Activated naive CD8-positive, alpha-beta T cell (primary cell): ENCODE results near the gene TLR2.
"Not testable (repeated sequence)": the region's sequence is repeated elsewhere in the genome, so short reads cannot be mapped to it uniquely, and the experiment has no call there.

Source experiments
- H3K27ac Mint-ChIP-seq: one replicate; pipeline ENCODE4 v1.8.0; 2021; ENCODE audit warnings: mixed read lengths
- H3K27me3 Mint-ChIP-seq: one replicate; pipeline ENCODE4 v1.8.0; 2021; ENCODE audit warnings: mixed read lengths
- H3K36me3 Mint-ChIP-seq: one replicate; pipeline ENCODE4 v1.8.0; 2021; ENCODE audit warnings: mixed read lengths
- H3K4me1 Mint-ChIP-seq: one replicate; pipeline ENCODE4 v1.8.0; 2021; ENCODE audit warnings: low read depth, mixed read lengths
- H3K4me3 Mint-ChIP-seq: one replicate; pipeline ENCODE4 v1.8.0; 2021; ENCODE audit warnings: mild to moderate bottlenecking, mixed read lengths
- H3K9me3 Mint-ChIP-seq: one replicate; pipeline ENCODE4 v1.8.0; 2021; ENCODE audit warnings: low read depth, mixed read lengths

TLR2 gene

GRCh38 chr4:153651116-153651515 is 33.0 kb upstream of the TLR2 start:
- no peaks in the 10 kb centered on the region for H3K36me3 Mint-ChIP-seq
- no peaks in the 10 kb centered on the region for H3K9me3 Mint-ChIP-seq
- peak overlapping the region; percentile 11 for H3K4me3 Mint-ChIP-seq
- peak overlapping the region; percentile 28 for H3K27ac Mint-ChIP-seq
- H3K27me3 Mint-ChIP-seq = no peaks in the 10 kb centered on the region
- peaks cover 20% of the 10 kb centered on the region for H3K4me1 Mint-ChIP-seq

- Mint-ChIP-seq H3K4me3 (peak overlapping the region; percentile 11), H3K9me3 (no peaks in the 10 kb centered on the region), H3K27me3 (no peaks in the 10 kb centered on the region), H3K4me1 (peaks cover 20% of the 10 kb centered on the region), H3K27ac (peak overlapping the region; percentile 28), H3K36me3 (no peaks in the 10 kb centered on the region)
These were observed 32.5 kb upstream of the TLR2 start for GRCh38 chr4:153651587-153651986.

DNA sequence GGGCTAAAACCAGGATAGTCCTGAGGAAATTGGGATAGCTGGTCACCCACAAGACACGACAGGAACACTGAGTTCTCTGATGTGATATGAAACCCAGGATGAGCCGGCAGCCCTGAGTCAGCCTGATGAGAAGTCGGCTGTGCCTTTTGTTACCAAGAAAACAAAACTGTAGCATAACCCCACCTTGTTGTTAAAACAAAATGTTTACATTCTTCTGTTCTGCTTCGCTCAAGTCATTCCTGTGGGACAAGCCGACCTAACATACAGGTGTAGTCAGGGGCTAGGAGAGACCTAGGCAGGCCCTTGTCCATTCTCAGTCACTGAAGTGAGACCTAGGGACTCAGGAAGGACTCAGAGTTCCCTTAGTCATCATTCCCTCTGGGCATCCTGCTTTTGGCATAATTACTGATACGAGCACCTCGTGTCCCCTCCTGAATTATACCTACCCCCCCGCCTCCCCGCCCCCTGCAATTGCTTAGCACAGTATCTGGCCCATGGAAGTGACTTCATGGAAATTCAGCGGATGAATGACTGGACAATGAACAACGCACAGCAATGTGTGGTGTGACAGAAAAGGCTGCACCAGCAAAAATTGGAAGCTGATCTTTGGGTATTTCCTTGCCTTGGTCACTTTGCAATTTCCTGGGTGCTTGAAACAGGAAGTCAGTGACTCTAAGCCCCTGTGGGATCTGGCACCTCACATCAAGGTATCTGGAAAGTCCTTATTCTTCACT is 31.9 kb upstream of the TLR2 start:
- peak overlapping the region; percentile 8 for H3K27ac Mint-ChIP-seq
- H3K9me3 Mint-ChIP-seq = no peaks in the 10 kb centered on the region
- H3K36me3 Mint-ChIP-seq = no peaks in the 10 kb centered on the region
- no peak overlapping the region for H3K4me3 Mint-ChIP-seq
- H3K4me1 Mint-ChIP-seq = peaks cover 20% of the 10 kb centered on the region
- H3K27me3 Mint-ChIP-seq = no peaks in the 10 kb centered on the region

GRCh38 chr4:153655002-153655541 is 29.0 kb upstream of the TLR2 start:
- H3K27ac Mint-ChIP-seq = no peak overlapping the region
- H3K36me3 Mint-ChIP-seq = no peaks in the 10 kb centered on the region
- H3K4me3 Mint-ChIP-seq = no peak overlapping the region
- H3K4me1 Mint-ChIP-seq = peaks cover 20% of the 10 kb centered on the region
- peaks cover 3% of the 10 kb centered on the region for H3K27me3 Mint-ChIP-seq
- H3K9me3 Mint-ChIP-seq = no peaks in the 10 kb centered on the region

DNA sequence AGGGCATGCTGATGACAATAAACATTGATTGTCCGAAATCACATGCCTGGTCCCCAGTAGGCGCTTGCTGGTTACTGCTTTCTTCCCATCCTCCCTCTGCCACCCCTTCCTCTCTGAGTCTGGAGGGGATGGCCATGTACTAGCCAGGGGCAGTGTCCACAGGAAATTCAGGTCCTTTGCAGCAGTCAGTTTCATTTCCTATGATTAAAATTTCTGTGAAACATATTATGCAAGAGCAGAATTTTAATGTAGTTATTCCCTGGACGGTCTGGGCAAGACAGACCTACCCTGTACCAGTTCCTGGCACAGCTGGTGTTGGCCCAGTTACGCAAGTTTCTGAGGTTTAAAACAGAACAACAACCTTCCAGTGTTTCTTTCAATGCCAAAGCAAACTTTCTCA is 28.2 kb upstream of the TLR2 start:
- H3K27ac Mint-ChIP-seq = peak overlapping the region; percentile 11
- H3K4me3 Mint-ChIP-seq = no peak overlapping the region
- H3K27me3 Mint-ChIP-seq = peaks cover 3% of the 10 kb centered on the region
- H3K36me3 Mint-ChIP-seq = no peaks in the 10 kb centered on the region
- peaks cover 20% of the 10 kb centered on the region for H3K4me1 Mint-ChIP-seq
- no peaks in the 10 kb centered on the region for H3K9me3 Mint-ChIP-seq

DNA sequence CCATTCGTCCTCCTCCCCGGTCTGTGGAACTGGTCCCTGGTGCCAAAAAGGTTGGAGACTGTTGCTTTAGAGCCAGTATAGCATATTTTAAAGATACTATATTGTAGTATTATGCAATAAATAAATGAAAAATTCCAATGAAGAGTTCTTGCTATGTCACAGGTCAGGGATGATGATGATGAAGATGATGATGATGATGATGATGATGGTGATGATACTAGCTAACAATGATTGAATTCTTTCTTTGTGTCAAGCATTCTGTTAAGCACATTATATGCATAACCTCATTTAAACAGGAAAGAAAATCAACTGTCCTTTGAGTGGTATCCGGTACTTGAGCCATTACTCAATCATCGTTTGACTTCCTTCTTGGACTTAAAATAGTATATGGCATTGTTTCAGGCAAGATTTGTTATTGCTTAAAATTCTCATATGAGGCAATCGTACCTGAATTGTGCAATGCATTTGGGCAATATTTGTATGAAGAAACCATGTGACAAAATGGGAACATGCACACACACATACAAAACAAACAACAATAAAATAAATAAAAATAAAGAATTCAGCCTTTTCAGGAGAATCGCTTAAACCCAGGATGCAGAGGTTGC is 22.8 kb upstream of the TLR2 start:
- H3K4me3 Mint-ChIP-seq = no peak overlapping the region
- no peak overlapping the region for H3K27ac Mint-ChIP-seq
- H3K9me3 Mint-ChIP-seq = peaks cover 11% of the 10 kb centered on the region
- H3K36me3 Mint-ChIP-seq = peaks cover 5% of the 10 kb centered on the region
- peaks cover 3% of the 10 kb centered on the region for H3K27me3 Mint-ChIP-seq
- H3K4me1 Mint-ChIP-seq = no peaks in the 10 kb centered on the region

DNA sequence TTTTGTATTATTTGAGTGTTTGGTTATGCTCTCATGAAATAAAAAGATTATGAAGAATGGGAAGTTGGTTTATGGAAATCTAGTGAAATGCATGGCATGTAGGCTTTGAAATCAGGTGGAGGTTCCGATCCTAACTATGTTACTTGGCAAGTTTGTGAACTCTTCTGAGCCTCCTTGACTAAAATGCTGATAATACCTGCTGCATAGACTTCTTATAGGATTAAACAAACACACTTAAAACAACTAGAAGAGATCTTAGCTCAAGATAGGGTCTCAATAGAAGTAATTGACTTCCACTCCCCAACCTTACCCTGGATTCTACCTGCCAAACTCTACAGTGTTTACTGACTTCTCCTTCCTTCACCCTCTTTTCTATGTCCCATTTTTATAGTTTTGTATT is 22.2 kb upstream of the TLR2 start:
- Mint-ChIP-seq H3K4me3 (no peak overlapping the region), H3K27ac (no peak overlapping the region), H3K4me1 (no peaks in the 10 kb centered on the region), H3K9me3 (peaks cover 11% of the 10 kb centered on the region), H3K27me3 (peaks cover 3% of the 10 kb centered on the region), H3K36me3 (peaks cover 5% of the 10 kb centered on the region)

DNA sequence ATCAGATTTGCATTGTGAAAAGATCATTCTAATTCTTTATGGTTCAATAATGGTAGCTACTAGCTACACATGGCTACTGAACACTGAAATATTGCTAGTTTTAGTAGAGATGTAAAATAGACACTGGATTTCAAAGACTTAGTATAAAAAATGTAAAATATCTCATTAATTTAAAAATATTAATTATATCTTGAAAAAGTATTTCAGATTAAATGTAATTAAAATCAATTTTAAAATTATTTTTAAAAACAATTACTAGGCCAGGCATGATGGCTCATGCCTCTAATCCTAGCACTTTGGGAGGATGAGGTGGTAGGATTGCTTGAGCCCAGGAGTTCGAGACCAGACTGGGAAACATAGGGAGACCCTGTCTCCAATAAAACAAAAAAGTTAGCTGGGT is 20.4 kb upstream of the TLR2 start:
- Mint-ChIP-seq H3K4me3 (no peak overlapping the region), H3K27me3 (no peaks in the 10 kb centered on the region), H3K9me3 (peaks cover 11% of the 10 kb centered on the region), H3K4me1 (no peaks in the 10 kb centered on the region), H3K36me3 (peaks cover 5% of the 10 kb centered on the region), H3K27ac (no peak overlapping the region)

DNA sequence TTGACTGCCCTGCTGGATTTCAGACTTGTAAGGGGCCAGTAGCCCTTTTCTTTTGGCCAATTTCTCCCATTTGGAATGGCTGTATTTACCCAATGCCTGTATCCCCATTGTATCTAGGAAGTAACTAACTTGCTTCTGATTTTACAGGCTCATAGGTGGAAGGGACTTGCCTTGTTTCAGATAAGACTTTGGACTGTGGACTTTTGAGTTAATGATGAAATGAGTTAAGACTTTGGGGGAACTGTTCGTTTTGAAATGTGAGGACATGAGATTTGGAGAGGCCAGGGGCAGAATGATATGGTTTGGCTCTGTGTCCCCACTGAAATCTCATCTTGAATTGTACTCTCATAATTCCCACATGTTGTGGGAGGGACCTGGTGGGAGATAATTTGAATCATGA is 17.6 kb upstream of the TLR2 start:
- not testable (repeated sequence) for H3K36me3 Mint-ChIP-seq
- peaks cover 11% of the 10 kb centered on the region for H3K9me3 Mint-ChIP-seq

DNA sequence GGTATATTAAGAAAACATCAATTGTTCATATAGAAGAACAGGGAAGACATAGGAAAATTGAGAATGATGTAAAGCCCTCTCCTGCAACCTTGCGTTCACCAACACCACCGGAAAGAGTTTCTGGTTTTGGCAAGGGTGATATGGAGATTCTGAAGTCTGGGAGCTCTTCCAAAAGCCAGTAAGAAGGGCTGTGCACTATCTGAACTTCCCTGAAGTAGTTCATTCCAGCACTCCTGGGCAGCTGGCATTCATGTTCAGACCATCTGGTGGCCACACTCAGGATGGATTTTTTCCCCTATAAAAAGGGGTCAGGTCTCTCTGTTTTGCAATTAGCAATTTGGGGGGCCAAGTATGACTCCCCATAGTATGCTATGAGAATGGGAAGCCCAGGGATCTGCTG is 15.4 kb upstream of the TLR2 start:
- Mint-ChIP-seq H3K27ac (no peak overlapping the region), H3K4me1 (no peaks in the 10 kb centered on the region), H3K36me3 (no peaks in the 10 kb centered on the region), H3K4me3 (no peak overlapping the region), H3K27me3 (peaks cover 2% of the 10 kb centered on the region), H3K9me3 (peaks cover 3% of the 10 kb centered on the region)

More for the DNA sequence above, 17.6 kb upstream of the TLR2 start:
- H3K27me3 Mint-ChIP-seq, H3K4me1 Mint-ChIP-seq, H3K27ac Mint-ChIP-seq, H3K4me3 Mint-ChIP-seq: not testable (repeated sequence)

GRCh38 chr4:153669838-153670237 is 14.2 kb upstream of the TLR2 start:
- Mint-ChIP-seq H3K9me3 (peaks cover 8% of the 10 kb centered on the region), H3K36me3 (no peaks in the 10 kb centered on the region)

GRCh38 chr4:153676486-153676885 is 7.6 kb upstream of the TLR2 start:
- peaks cover 18% of the 10 kb centered on the region for H3K9me3 Mint-ChIP-seq
- H3K4me1 Mint-ChIP-seq = no peaks in the 10 kb centered on the region
- H3K36me3 Mint-ChIP-seq = peaks cover 8% of the 10 kb centered on the region
- no peak overlapping the region for H3K27ac Mint-ChIP-seq
- H3K27me3 Mint-ChIP-seq = peaks cover 1% of the 10 kb centered on the region
- H3K4me3 Mint-ChIP-seq = no peak overlapping the region

More at GRCh38 chr4:153669838-153670237, 14.2 kb upstream of the TLR2 start:
- Mint-ChIP-seq H3K27me3 (peaks cover 2% of the 10 kb centered on the region), H3K27ac (no peak overlapping the region), H3K4me3 (no peak overlapping the region), H3K4me1 (no peaks in the 10 kb centered on the region)

DNA sequence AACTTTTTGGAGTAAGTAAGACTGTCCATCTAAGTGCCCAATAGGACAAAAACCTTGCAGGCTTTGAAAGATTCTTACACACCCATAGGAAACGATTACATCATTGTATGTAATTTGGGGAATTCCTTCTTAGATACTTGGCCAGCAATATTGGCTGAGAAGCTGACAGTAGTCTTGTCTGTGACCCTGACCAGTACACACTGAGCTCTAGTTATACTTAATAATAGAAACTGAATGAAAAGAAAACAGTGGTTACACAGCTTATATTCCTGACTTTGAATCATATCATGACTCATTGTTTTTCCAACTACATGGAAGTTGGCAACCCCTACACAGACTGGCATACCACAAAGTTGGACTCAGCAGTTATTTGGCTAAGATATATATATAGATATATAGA is 7.1 kb upstream of the TLR2 start:
- H3K9me3 Mint-ChIP-seq = peaks cover 18% of the 10 kb centered on the region
- H3K27ac Mint-ChIP-seq = no peak overlapping the region
- no peaks in the 10 kb centered on the region for H3K4me1 Mint-ChIP-seq
- peaks cover 3% of the 10 kb centered on the region for H3K27me3 Mint-ChIP-seq
- H3K36me3 Mint-ChIP-seq = peaks cover 8% of the 10 kb centered on the region
- no peak overlapping the region for H3K4me3 Mint-ChIP-seq

DNA sequence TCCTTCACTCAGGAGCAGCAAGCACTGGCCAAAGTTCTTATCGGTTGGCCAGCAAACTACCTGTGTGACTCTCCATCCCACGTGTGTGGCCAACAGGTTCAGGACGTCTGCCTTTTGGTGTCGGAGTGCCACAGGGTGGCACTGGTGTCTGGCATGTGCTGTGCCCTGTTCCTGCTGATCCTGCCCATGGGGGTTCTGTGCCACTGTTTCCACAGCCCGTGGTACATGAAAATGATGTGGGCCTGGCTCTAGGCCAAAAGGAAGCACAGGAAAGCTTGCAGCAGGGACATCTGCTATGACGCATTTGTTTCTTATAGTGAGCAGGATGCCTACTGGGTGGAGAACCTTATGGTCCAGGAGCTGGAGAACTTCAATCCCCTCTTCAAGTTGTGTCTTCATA is 4.6 kb upstream of the TLR2 start:
- Mint-ChIP-seq H3K4me1 (peaks cover 5% of the 10 kb centered on the region), H3K27ac (no peak overlapping the region), H3K27me3 (peaks cover 13% of the 10 kb centered on the region), H3K9me3 (peaks cover 14% of the 10 kb centered on the region), H3K36me3 (peaks cover 8% of the 10 kb centered on the region), H3K4me3 (no peak overlapping the region)

DNA sequence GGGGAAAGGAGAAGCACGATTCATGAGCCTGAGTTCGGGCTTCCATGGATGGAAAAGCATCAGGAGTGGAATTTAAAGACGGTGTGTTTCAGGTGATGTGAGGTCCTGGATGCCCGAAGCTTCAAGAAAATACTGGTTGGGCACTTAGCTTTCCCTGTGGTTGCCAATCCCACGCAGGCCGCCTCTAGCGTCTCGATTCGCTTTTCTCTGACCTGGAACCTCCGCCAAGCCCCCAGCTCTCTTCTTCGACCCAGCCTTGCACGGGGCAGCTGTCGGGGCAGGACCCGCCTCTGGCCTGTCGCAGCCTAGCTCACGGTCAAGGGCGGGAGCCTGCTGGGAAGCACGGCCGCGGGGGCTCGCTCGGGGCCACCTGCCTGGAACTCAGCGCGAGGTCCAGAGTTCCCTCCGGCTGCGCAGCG is 308 bp upstream of the TLR2 start:
- Mint-ChIP-seq H3K4me3 (peak overlapping the region; percentile 85), H3K27me3 (peaks cover 13% of the 10 kb centered on the region), H3K9me3 (peaks cover 9% of the 10 kb centered on the region), H3K36me3 (peaks cover 12% of the 10 kb centered on the region), H3K4me1 (peaks cover 13% of the 10 kb centered on the region), H3K27ac (no peak overlapping the region)
